NCI-H1092 treated with DMSO at 0.1 percent for 48 hours (cell line): ENCODE results near the gene IL3RA.
"Not testable (repeated sequence)": the region's sequence is repeated elsewhere in the genome, so short reads cannot be mapped to it uniquely, and the experiment has no call there.

Experiments used
- DNase-seq: peaks from one replicate; lab custom pipeline; 2025; lab: John Stamatoyannopoulos, UW

Gene IL3RA

GRCh38 chrX:1336331-1336943, at the start of gene IL3RA:
Gene IL3RA, plus strand, starts transcription at chrX:1336785. Its CDS starts 4,981 bp downstream, at chrX:1341766.
- DNase-seq: no peak

- no peak for DNase-seq
Observed at GRCh38 chrX:1289535-1289934, 47.0 kb upstream of the IL3RA start.

GRCh38 chrX:1291110-1291740, 45.4 kb upstream of the IL3RA start:
- DNase-seq: no peak

GRCh38 chrX:1292575-1293290, 43.9 kb upstream of the IL3RA start:
- no peak for DNase-seq

GRCh38 chrX:1294301-1295067, 42.1 kb upstream of the IL3RA start:
- DNase-seq: no peak

GRCh38 chrX:1295550-1295949, 41.0 kb upstream of the IL3RA start:
- no peak for DNase-seq

- not testable (repeated sequence) for DNase-seq
Observed at GRCh38 chrX:1297591-1297990, 39.0 kb upstream of the IL3RA start.

- DNase-seq: no peak
Observed at GRCh38 chrX:1300449-1300848, 36.1 kb upstream of the IL3RA start.

- no peak for DNase-seq
Observed at GRCh38 chrX:1305411-1305810, 31.2 kb upstream of the IL3RA start.

GRCh38 chrX:1306909-1307625, 29.5 kb upstream of the IL3RA start:
- no peak for DNase-seq

GRCh38 chrX:1307626-1308340, 28.8 kb upstream of the IL3RA start:
- DNase-seq: no peak

- no peak for DNase-seq
Observed at GRCh38 chrX:1308476-1308875, 28.1 kb upstream of the IL3RA start.

GRCh38 chrX:1308917-1309316, 27.7 kb upstream of the IL3RA start:
- not testable (repeated sequence) for DNase-seq

- DNase-seq: no peak
Observed at GRCh38 chrX:1313788-1314187, 22.8 kb upstream of the IL3RA start.

GRCh38 chrX:1316527-1316926, 20.1 kb upstream of the IL3RA start:
- no peak for DNase-seq

- DNase-seq: no peak
Observed at GRCh38 chrX:1321674-1322073, 14.9 kb upstream of the IL3RA start.

GRCh38 chrX:1322393-1322792, 14.2 kb upstream of the IL3RA start:
- DNase-seq: no peak

- peak; percentile 17 for DNase-seq
Observed at GRCh38 chrX:1323315-1323714, 13.3 kb upstream of the IL3RA start.

- DNase-seq: no peak
Observed at GRCh38 chrX:1325515-1326116, 11.0 kb upstream of the IL3RA start.

- DNase-seq: no peak
Observed at GRCh38 chrX:1327651-1328304, 8.8 kb upstream of the IL3RA start.
